ENCODE results near the gene WDR46.

DNA sequence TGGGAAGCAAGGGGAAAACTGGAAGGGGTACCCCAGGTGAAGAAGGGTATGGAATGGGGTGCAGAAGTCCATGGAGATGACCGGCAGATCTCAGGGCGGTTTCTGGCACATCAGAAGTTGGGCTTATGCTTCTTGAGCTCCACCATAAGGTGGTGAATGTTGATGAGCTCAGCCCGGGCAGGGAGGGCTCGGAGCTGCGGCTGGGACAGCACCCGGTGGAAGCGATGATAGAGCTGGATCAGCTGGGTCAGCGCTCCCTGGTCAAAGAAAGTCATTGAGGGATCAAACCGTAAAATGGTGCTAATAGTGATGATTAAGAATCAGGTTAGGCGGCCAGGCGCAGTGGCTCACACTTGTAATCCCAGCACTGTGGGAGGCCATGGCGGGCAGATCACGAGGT, 38.3 kb downstream of the WDR46 start:
- TF ChIP-seq POLR2A (IDR thresholded peaks at IDR 0.05; ENCODE audit: extremely low read depth, insufficient read length) = no peak
- TF ChIP-seq, protein P1, sequence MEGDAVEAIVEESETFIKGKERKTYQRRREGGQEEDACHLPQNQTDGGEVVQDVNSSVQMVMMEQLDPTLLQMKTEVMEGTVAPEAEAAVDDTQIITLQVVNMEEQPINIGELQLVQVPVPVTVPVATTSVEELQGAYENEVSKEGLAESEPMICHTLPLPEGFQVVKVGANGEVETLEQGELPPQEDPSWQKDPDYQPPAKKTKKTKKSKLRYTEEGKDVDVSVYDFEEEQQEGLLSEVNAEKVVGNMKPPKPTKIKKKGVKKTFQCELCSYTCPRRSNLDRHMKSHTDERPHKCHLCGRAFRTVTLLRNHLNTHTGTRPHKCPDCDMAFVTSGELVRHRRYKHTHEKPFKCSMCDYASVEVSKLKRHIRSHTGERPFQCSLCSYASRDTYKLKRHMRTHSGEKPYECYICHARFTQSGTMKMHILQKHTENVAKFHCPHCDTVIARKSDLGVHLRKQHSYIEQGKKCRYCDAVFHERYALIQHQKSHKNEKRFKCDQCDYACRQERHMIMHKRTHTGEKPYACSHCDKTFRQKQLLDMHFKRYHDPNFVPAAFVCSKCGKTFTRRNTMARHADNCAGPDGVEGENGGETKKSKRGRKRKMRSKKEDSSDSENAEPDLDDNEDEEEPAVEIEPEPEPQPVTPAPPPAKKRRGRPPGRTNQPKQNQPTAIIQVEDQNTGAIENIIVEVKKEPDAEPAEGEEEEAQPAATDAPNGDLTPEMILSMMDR (IDR thresholded peaks at IDR 0.05; ENCODE audit: low read depth, low read length) = no peak
- TF ChIP-seq, protein P2, sequence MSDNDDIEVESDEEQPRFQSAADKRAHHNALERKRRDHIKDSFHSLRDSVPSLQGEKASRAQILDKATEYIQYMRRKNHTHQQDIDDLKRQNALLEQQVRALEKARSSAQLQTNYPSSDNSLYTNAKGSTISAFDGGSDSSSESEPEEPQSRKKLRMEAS (IDR thresholded peaks at IDR 0.05; ENCODE audit: low read depth, low read length) = no peak

Measured in NB4 (cell line).